Liver (tissue), 9 donors: ENCODE results near the gene HPN. TPM values are rescaled to one million over a fixed set of nuclear protein-coding genes. Genes with fewer than 3 reads are reported as not detected.
A peak's percentile ranks its signal among the peaks of the same experiment; 100 is the strongest.

Experiments
- DNase-seq: peaks from one replicate; pipeline ENCODE4 v3.0.0-alpha.2; 2017; ENCODE audit warnings: low spot score
- H3K27ac ChIP-seq, 2 donors: one replicate each; pipeline ENCODE4 v1.7.0; 2013; ENCODE audit warnings: inconsistent platforms in 2 of 2, low read length in 2 of 2, control low read depth in 1 of 2, low read depth in 1 of 2, mild to moderate bottlenecking in 1 of 2
- H3K27me3 ChIP-seq, 4 donors: one replicate each; pipeline versions ENCODE4 v1.6.1 to v1.7.0; 2013; ENCODE audit warnings: low read length in 3 of 4, inconsistent platforms in 1 of 4, mild to moderate bottlenecking in 1 of 4, moderate library complexity in 1 of 4; ENCODE audit not compliant: control insufficient read depth in 4 of 4, insufficient read depth in 4 of 4
- H3K36me3 ChIP-seq, 4 donors: one replicate each; pipeline versions ENCODE4 v1.6.1 to v1.7.0; 2013; ENCODE audit warnings: low read length in 3 of 4, mild to moderate bottlenecking in 3 of 4, low read depth in 1 of 4, moderate library complexity in 1 of 4; ENCODE audit not compliant: control insufficient read depth in 4 of 4, insufficient read depth in 3 of 4
- H3K4me1 ChIP-seq, 4 donors: one replicate each; pipeline versions ENCODE4 v1.6.1 to v1.7.0; 2013; ENCODE audit warnings: low read length in 3 of 4, mild to moderate bottlenecking in 3 of 4, moderate library complexity in 1 of 4; ENCODE audit not compliant: control insufficient read depth in 4 of 4, insufficient read depth in 4 of 4
- H3K4me3 ChIP-seq, 3 donors: one replicate each; pipeline versions ENCODE4 v1.6.1 to v1.7.0; 2013; ENCODE audit warnings: low read length in 3 of 3, control low read depth in 1 of 3, low read depth in 1 of 3, mild to moderate bottlenecking in 1 of 3
- H3K9ac ChIP-seq, 2 donors: one replicate each; pipeline ENCODE4 v1.7.0; 2013; ENCODE audit warnings: low read length in 2 of 2, mild to moderate bottlenecking in 2 of 2, moderate library complexity in 2 of 2, control low read depth in 1 of 2, low read depth in 1 of 2
- H3K9me3 ChIP-seq, 4 donors: one replicate each; pipeline versions ENCODE4 v1.6.1 to v1.7.0; 2013; ENCODE audit warnings: low read length in 3 of 4; ENCODE audit not compliant: control insufficient read depth in 4 of 4
- EGR1 ChIP-seq, 2 donors: IDR thresholded peaks; 2 replicates each; pipeline ENCODE4 v1.6.1; 2016 to 2018; ENCODE audit warnings: antibody characterized with exemption in 2 of 2, low read depth in 2 of 2
- FOXA1 ChIP-seq: IDR thresholded peaks from 2 replicates; pipeline ENCODE4 v1.6.1; 2016; ENCODE audit warnings: antibody characterized with exemption
- FOXA2 ChIP-seq: IDR thresholded peaks from 2 replicates; pipeline ENCODE4 v1.6.1; 2016; ENCODE audit warnings: antibody characterized with exemption
- GABPA ChIP-seq, 2 donors: IDR thresholded peaks in 1 of 2; conservative IDR thresholded peaks in 1 of 2; 2 replicates each; pipeline ENCODE4 v1.6.1; 2016; ENCODE audit warnings: antibody characterized with exemption in 2 of 2, mild to moderate bottlenecking in 1 of 2, moderate library complexity in 1 of 2
- HNF4A ChIP-seq, 2 donors: conservative IDR thresholded peaks; 2 replicates each; pipeline ENCODE4 v1.6.1; 2016; ENCODE audit warnings: antibody characterized with exemption in 2 of 2, mild to moderate bottlenecking in 2 of 2
- HNF4G ChIP-seq: IDR thresholded peaks from 2 replicates; pipeline ENCODE4 v1.6.1; 2016; ENCODE audit warnings: antibody characterized with exemption
- JUND ChIP-seq, 2 donors: IDR thresholded peaks; 2 replicates each; pipeline ENCODE4 v1.6.1; 2016; ENCODE audit warnings: antibody characterized with exemption in 2 of 2
- NR2F2 ChIP-seq: IDR thresholded peaks from 2 replicates; pipeline ENCODE4 v1.6.1; 2016; ENCODE audit warnings: antibody characterized with exemption
- RAD21 ChIP-seq, 2 donors: IDR thresholded peaks; 2 replicates each; pipeline ENCODE4 v1.6.1; 2016; ENCODE audit warnings: antibody characterized with exemption in 2 of 2, mild to moderate bottlenecking in 2 of 2
- RXRA ChIP-seq, 2 donors: IDR thresholded peaks; 2 replicates each; pipeline ENCODE4 v1.6.1; 2017 to 2018; ENCODE audit warnings: antibody characterized with exemption in 2 of 2, mild to moderate bottlenecking in 1 of 2
- SP1 ChIP-seq: IDR thresholded peaks from 2 replicates; pipeline ENCODE4 v1.6.1; 2018; ENCODE audit warnings: antibody characterized with exemption, mild to moderate bottlenecking
- TAF1 ChIP-seq: conservative IDR thresholded peaks from 2 replicates; pipeline ENCODE4 v1.6.1; 2016; ENCODE audit warnings: antibody characterized with exemption, mild to moderate bottlenecking
- YY1 ChIP-seq: IDR thresholded peaks from 2 replicates; pipeline ENCODE4 v1.6.1; 2016; ENCODE audit warnings: antibody characterized with exemption, mild to moderate bottlenecking
- WGBS: extraction: QIAGEN DNeasy Blood & Tissue Kit; methylation state at CpG from one replicate; pipeline ENCODE4 v1.1.7; 2013; 5-methylcytosine and 5-hydroxymethylcytosine counted together
- polyA plus RNA-seq, 2 donors: library from polyadenylated mRNA; stranded (reverse) in 1 of 2; unstranded in 1 of 2; fragments of 200-250 nt in 1 of 2; fragments of >200 nt in 1 of 2; fragmentation: Nextera tagmentation in 1 of 2; extraction: Ambion mirVana in 1 of 2; gene quantifications; one replicate each; pipeline versions ENCODE4 v1.2.1 to v1.2.3, GENCODE V29; 2013 to 2015
- total RNA-seq, 2 donors: library from RNA; depleted of rRNA; stranded (reverse); fragments of >200 nt; gene quantifications; one replicate each; pipeline ENCODE4 v1.2.3, GENCODE V29; 2014
- TF ChIP-seq, protein P1 (sequence below): IDR thresholded peaks from 2 replicates; pipeline ENCODE4 v1.6.1; 2016; ENCODE audit warnings: antibody characterized with exemption
- TF ChIP-seq, protein P2 (sequence below): IDR thresholded peaks from 2 replicates; pipeline ENCODE4 v1.6.1; 2016; ENCODE audit warnings: antibody characterized with exemption
- TF ChIP-seq, protein P3 (sequence below): fragments of 150-350 bp; IDR thresholded peaks from 2 replicates; pipeline ENCODE4 v1.5.1; 2017; ENCODE audit warnings: improper control_type of control experiment, low read depth, low read length; ENCODE audit not compliant: missing input control
- TF ChIP-seq, protein P4 (sequence below): IDR thresholded peaks from 2 replicates; pipeline ENCODE4 v1.6.1; 2016; ENCODE audit warnings: antibody characterized with exemption, mild to moderate bottlenecking
- TF ChIP-seq, protein P5 (sequence below): IDR thresholded peaks from 2 replicates; pipeline ENCODE4 v1.6.1; 2016; ENCODE audit warnings: antibody characterized with exemption
- donor health status: healthy.
- donor health status: healthy.
- donor health status: healthy.
- donor health status: healthy.
- donor health status: healthy.

The HPN gene
- total and polyA plus RNA-seq, 4 donors: 130 to 535 (median 335) TPM

GRCh38 chr19:35011737-35012682 lies 29.5 kb upstream of the HPN start:
- 89% methylated on average over 18 of the region's 18 CpGs for whole genome bisulfite sequencing
- H3K36me3 ChIP-seq: peaks cover 0 to 10% (median 6%) of the 10 kb centered on the region in 4 donors
- no peak overlapping the region for H3K4me3 ChIP-seq

More at GRCh38 chr19:35011737-35012682, 29.5 kb upstream of the HPN start:
- H3K9me3 ChIP-seq: no peaks in the 10 kb centered on the region
- no peak for TF ChIP-seq FOXA2
- no peak for TF ChIP-seq EGR1 (IDR thresholded peaks at IDR 0.05; ENCODE audit: low read depth in 2 of 2)
- no peak for TF ChIP-seq SP1
- TF ChIP-seq, protein P1, sequence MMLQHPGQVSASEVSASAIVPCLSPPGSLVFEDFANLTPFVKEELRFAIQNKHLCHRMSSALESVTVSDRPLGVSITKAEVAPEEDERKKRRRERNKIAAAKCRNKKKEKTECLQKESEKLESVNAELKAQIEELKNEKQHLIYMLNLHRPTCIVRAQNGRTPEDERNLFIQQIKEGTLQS: no peak
- TF ChIP-seq, protein P2, sequence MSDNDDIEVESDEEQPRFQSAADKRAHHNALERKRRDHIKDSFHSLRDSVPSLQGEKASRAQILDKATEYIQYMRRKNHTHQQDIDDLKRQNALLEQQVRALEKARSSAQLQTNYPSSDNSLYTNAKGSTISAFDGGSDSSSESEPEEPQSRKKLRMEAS: no peak
- no peak for TF ChIP-seq YY1
- no peak for TF ChIP-seq HNF4G
- no peak for TF ChIP-seq TAF1
- TF ChIP-seq RAD21 (IDR thresholded peaks at IDR 0.05): no peak
- no peak for TF ChIP-seq NR2F2
- no peak for TF ChIP-seq RXRA (IDR thresholded peaks at IDR 0.05)
- no peak for TF ChIP-seq GABPA (IDR thresholded peaks at IDR 0.05 in 1 of 2, conservative IDR thresholded peaks at IDR 0.05 in 1 of 2)
- TF ChIP-seq, protein P3, sequence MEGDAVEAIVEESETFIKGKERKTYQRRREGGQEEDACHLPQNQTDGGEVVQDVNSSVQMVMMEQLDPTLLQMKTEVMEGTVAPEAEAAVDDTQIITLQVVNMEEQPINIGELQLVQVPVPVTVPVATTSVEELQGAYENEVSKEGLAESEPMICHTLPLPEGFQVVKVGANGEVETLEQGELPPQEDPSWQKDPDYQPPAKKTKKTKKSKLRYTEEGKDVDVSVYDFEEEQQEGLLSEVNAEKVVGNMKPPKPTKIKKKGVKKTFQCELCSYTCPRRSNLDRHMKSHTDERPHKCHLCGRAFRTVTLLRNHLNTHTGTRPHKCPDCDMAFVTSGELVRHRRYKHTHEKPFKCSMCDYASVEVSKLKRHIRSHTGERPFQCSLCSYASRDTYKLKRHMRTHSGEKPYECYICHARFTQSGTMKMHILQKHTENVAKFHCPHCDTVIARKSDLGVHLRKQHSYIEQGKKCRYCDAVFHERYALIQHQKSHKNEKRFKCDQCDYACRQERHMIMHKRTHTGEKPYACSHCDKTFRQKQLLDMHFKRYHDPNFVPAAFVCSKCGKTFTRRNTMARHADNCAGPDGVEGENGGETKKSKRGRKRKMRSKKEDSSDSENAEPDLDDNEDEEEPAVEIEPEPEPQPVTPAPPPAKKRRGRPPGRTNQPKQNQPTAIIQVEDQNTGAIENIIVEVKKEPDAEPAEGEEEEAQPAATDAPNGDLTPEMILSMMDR: no peak
- TF ChIP-seq, protein P4, sequence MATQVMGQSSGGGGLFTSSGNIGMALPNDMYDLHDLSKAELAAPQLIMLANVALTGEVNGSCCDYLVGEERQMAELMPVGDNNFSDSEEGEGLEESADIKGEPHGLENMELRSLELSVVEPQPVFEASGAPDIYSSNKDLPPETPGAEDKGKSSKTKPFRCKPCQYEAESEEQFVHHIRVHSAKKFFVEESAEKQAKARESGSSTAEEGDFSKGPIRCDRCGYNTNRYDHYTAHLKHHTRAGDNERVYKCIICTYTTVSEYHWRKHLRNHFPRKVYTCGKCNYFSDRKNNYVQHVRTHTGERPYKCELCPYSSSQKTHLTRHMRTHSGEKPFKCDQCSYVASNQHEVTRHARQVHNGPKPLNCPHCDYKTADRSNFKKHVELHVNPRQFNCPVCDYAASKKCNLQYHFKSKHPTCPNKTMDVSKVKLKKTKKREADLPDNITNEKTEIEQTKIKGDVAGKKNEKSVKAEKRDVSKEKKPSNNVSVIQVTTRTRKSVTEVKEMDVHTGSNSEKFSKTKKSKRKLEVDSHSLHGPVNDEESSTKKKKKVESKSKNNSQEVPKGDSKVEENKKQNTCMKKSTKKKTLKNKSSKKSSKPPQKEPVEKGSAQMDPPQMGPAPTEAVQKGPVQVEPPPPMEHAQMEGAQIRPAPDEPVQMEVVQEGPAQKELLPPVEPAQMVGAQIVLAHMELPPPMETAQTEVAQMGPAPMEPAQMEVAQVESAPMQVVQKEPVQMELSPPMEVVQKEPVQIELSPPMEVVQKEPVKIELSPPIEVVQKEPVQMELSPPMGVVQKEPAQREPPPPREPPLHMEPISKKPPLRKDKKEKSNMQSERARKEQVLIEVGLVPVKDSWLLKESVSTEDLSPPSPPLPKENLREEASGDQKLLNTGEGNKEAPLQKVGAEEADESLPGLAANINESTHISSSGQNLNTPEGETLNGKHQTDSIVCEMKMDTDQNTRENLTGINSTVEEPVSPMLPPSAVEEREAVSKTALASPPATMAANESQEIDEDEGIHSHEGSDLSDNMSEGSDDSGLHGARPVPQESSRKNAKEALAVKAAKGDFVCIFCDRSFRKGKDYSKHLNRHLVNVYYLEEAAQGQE: no peak
- TF ChIP-seq JUND (IDR thresholded peaks at IDR 0.05): no peak
- TF ChIP-seq HNF4A (conservative IDR thresholded peaks at IDR 0.05): no peak
- TF ChIP-seq, protein P5, sequence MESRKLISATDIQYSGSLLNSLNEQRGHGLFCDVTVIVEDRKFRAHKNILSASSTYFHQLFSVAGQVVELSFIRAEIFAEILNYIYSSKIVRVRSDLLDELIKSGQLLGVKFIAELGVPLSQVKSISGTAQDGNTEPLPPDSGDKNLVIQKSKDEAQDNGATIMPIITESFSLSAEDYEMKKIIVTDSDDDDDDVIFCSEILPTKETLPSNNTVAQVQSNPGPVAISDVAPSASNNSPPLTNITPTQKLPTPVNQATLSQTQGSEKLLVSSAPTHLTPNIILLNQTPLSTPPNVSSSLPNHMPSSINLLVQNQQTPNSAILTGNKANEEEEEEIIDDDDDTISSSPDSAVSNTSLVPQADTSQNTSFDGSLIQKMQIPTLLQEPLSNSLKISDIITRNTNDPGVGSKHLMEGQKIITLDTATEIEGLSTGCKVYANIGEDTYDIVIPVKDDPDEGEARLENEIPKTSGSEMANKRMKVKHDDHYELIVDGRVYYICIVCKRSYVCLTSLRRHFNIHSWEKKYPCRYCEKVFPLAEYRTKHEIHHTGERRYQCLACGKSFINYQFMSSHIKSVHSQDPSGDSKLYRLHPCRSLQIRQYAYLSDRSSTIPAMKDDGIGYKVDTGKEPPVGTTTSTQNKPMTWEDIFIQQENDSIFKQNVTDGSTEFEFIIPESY: no peak
- no peak for TF ChIP-seq FOXA1
- H3K27ac ChIP-seq: peak overlapping the region; percentile 32 to 35
- H3K4me1 ChIP-seq: peaks cover 0 to 14% (median 7%) of the 10 kb centered on the region in 4 donors
- H3K9ac ChIP-seq: no peak overlapping the region
- H3K27me3 ChIP-seq: no peaks in the 10 kb centered on the region
- DNase-seq: no peak
